Activated naive CD4-positive, alpha-beta T cell treated with anti-CD3 and anti-CD28 coated beads, Interleukin-2, amount 50 U/mL, for 72 hours (primary cell): ENCODE results near the gene R3HDM2. TPM values are rescaled to one million over a fixed set of nuclear protein-coding genes. Genes with fewer than 3 reads are reported as not detected.
"Not testable (repeated sequence)": the region's sequence is repeated elsewhere in the genome, so short reads cannot be mapped to it uniquely, and the experiment has no call there.

ENCODE experiments used
- ATAC-seq, 2 donors: fragments of 150-1000 bp; cut with Tn5 transposase; 2 replicates each; pipeline ENCODE4 v1.10.0; 2021; ENCODE audit warnings: mild to moderate bottlenecking in 2 of 2, moderate library complexity in 2 of 2
- DNase-seq, 2 donors: peaks; one replicate each; pipeline ENCODE4 v3.0.0; 2021 to 2022; ENCODE audit warnings: low spot score in 2 of 2
- H3K27ac Mint-ChIP-seq, 2 donors: one replicate each; pipeline ENCODE4 v1.8.0; 2022; ENCODE audit warnings: mild to moderate bottlenecking in 2 of 2, mixed read lengths in 2 of 2
- H3K36me3 Mint-ChIP-seq, 2 donors: one replicate each; pipeline ENCODE4 v1.8.0; 2022; ENCODE audit warnings: mixed read lengths in 2 of 2
- H3K9me3 Mint-ChIP-seq, 2 donors: one replicate each; pipeline ENCODE4 v1.8.0; 2022; ENCODE audit warnings: mixed read lengths in 2 of 2
- total RNA-seq, 2 donors: library from RNA; stranded (reverse); gene quantifications; one replicate each; pipeline ENCODE4 v1.2.3, GENCODE V29; 2022

Gene R3HDM2
- total RNA-seq, 2 donors from 2014 or later, result 36.3 to 57.1 TPM

DNA sequence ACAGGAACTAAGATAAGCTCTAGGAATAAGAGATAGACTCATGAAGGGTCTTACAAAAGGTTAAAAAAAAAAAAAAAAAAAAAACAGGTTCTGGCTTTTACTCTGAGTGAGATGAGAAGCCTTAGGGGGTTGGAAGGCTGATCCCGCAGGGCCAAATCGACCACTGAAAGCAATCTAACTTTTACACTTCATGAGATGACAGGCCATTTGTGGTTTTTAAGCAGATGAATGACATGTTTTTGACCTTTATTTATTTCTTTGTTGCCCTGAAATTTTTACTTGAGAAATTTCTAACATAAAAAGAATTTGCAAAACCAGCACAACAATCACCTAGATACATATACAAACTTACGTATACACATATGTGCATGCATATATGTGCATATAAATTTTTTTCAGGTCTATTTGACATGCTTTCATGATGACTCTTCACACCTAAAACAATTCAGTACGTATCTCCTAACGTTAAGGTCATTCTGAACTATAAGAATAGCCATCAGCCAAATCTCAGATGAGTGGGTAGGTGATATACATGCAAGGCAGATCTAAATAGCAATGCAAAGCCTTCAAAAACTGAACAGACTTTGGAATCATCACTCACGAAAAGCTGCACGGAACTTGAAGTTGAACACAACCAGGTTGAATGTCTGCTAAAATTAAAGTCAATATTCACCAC lies 87.0 kb downstream of the R3HDM2 start:
- DNase-seq (no peak), ATAC-seq (peak; percentile 55 to 83)
- no peaks in the 10 kb centered on the region for H3K9me3 Mint-ChIP-seq

GRCh38 chr12:57342207-57342691 lies 88.6 kb downstream of the R3HDM2 start:
- peaks cover 3 to 29% of the 10 kb centered on the region in 2 donors for H3K36me3 Mint-ChIP-seq

More for the DNA sequence above, 87.0 kb downstream of the R3HDM2 start:
- peaks cover 6 to 36% of the 10 kb centered on the region in 2 donors for H3K36me3 Mint-ChIP-seq
- peak overlapping the region; percentile 52 to 64 for H3K27ac Mint-ChIP-seq

GRCh38 chr12:57341275-57341990 lies 89.4 kb downstream of the R3HDM2 start:
- ATAC-seq (no peak), DNase-seq (no peak)
- no peak overlapping the region for H3K27ac Mint-ChIP-seq
- H3K36me3 Mint-ChIP-seq, result peaks cover 0 to 31% of the 10 kb centered on the region in 2 donors
- no peaks in the 10 kb centered on the region for H3K9me3 Mint-ChIP-seq

More at GRCh38 chr12:57342207-57342691, 88.6 kb downstream of the R3HDM2 start:
- peak overlapping the region in 1 of 2 donors; percentile 43 for H3K27ac Mint-ChIP-seq
- ATAC-seq (peak in 1 of 2 donors; percentile 50), DNase-seq (peak in 1 of 2 donors; percentile 3)
- no peaks in the 10 kb centered on the region for H3K9me3 Mint-ChIP-seq

DNA sequence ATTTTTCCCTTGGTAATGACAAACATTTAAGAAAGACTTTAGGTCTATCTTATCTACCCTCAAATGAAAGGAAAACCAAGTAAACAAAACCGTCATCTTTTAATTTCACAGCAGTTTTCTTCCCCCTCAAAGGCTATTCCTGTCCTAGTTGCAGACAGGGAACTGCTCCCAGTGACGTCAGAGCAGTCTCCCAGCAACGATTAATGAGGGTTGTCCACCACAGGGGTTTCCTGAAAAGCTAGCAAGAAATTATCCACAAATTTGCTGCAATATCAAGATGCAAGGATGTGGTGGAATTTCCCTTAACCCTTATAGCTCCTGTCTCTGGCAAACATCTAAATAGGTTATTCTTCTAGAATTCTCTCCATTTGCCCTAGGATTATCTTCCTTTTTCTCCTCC lies 90.7 kb downstream of the R3HDM2 start:
- ATAC-seq (no peak), DNase-seq (no peak)
- peaks cover 0 to 34% of the 10 kb centered on the region in 2 donors for H3K36me3 Mint-ChIP-seq
- no peaks in the 10 kb centered on the region for H3K9me3 Mint-ChIP-seq
- no peak overlapping the region for H3K27ac Mint-ChIP-seq

DNA sequence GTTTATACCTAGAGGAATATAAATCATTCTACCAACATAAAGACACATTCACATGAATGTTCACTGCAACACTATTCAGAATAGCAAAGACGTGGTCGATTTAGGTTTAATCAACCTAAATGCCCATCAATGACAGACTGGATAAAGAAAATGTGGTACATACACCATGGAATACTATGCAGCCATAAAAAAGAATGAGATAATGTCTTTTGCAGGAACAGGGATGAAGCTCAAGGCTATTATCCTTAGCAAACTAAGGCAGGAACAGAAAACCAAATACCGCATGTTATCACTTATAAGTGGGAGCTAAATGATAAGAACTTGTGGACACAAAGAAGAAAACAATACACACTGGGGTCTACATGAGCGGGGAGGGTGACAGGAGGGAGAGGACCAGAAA lies 94.5 kb downstream of the R3HDM2 start:
- not testable (repeated sequence) for H3K27ac Mint-ChIP-seq, H3K9me3 Mint-ChIP-seq, DNase-seq, ATAC-seq
- H3K36me3 Mint-ChIP-seq, result peaks cover 0 to 23% of the 10 kb centered on the region in 2 donors

DNA sequence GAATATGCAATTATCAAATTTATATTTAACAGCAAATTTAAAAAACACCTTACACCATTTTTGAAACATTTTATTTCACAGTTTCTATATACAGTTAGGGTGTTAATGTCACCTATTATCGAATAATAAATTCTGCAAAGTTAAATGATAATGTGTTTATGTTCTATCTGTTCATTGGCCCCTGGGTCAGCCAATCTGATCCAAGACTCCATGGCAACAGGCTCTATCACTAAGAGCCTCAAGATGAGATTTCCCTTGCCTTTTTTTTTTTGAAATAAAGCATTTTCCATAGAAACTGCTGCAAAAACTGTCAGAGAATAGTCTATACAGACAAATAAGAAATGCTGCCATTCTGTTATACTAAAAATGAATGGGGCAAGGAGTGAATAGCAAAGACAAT lies 96.6 kb downstream of the R3HDM2 start:
- H3K9me3 Mint-ChIP-seq, result no peaks in the 10 kb centered on the region
- no peak overlapping the region for H3K27ac Mint-ChIP-seq
- peaks cover 4 to 15% of the 10 kb centered on the region in 2 donors for H3K36me3 Mint-ChIP-seq
- no peak for DNase-seq
- ATAC-seq, result no peak

GRCh38 chr12:57332646-57333312 lies 98.1 kb downstream of the R3HDM2 start:
- ATAC-seq (no peak), DNase-seq (no peak)
- H3K36me3 Mint-ChIP-seq, result peaks cover 4 to 11% of the 10 kb centered on the region in 2 donors
- no peaks in the 10 kb centered on the region for H3K9me3 Mint-ChIP-seq
- H3K27ac Mint-ChIP-seq, result no peak overlapping the region

DNA sequence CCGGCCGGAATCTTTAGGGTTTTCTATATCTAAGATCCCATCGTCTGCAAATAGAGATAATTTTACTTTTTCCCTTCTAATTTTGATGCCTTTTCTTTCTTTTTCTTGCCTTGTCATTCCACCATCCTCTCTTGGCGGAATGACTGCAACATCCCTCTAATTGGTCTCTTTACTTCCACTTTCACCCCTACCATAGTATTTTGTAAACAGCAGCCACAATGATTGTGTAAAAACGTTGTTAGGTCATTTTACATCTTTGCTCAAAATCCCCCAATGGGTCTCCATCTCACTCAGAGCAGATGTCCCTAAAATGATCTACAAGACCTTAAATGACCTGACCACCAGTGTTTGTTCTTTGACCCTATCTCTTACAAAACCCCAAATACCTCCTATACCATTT lies 99.9 kb downstream of the R3HDM2 start:
- Mint-ChIP-seq H3K27ac (peak overlapping the region; percentile 7 to 46), H3K36me3 (peaks cover 4 to 6% of the 10 kb centered on the region in 2 donors), H3K9me3 (no peaks in the 10 kb centered on the region)
- no peak for ATAC-seq
- no peak for DNase-seq

- no peak for ATAC-seq
- H3K27ac Mint-ChIP-seq, result no peak overlapping the region
Measured at GRCh38 chr12:57329219-57329618, 101.6 kb downstream of the R3HDM2 start.

DNA sequence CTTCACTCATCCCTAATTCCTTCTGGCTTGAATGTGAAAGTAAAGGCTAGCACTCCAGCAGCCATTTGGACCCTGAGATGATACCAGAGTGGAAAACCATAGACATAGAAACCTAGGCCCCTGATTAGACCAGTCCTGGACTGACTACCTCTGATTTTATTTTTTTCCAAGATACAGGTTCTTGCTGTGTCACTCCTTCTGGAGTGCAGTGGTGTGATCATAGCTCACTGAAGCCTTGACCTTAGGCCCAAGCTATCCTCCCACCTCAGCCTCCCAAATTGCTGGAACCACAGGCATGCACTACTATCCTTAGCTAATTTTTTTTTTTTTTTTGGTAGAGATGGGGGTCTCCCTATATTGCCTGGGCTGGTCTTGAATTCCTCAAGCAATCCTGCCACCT lies 105.4 kb downstream of the R3HDM2 start:
- Mint-ChIP-seq H3K27ac (no peak overlapping the region), H3K36me3 (peaks cover 0 to 6% of the 10 kb centered on the region in 2 donors), H3K9me3 (no peaks in the 10 kb centered on the region)
- DNase-seq, result no peak
- no peak for ATAC-seq

More at GRCh38 chr12:57329219-57329618, 101.6 kb downstream of the R3HDM2 start:
- H3K36me3 Mint-ChIP-seq, result peaks cover 4 to 6% of the 10 kb centered on the region in 2 donors
- H3K9me3 Mint-ChIP-seq, result no peaks in the 10 kb centered on the region
- no peak for DNase-seq

DNA sequence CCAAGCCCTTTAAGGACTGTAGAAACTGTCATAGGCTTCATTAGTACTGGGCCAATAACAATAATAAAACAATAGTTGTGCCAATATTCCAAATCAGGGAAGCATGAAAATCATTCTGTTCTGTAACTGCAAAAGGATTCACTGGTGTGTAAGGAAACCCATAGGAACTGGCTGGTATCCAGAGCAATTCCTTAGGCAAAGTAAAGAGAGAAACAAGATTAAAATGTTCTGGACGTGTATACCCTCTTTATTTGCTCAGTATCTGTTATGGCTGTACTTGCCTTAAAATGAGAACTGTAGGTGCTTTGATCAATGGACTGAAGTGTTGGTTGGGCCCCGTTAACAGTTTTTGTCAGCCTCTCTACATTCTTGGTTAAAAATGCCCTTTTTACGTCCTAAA lies 107.4 kb downstream of the R3HDM2 start:
- no peaks in the 10 kb centered on the region for H3K9me3 Mint-ChIP-seq
- ATAC-seq (no peak), DNase-seq (no peak)
- peaks cover 0 to 6% of the 10 kb centered on the region in 2 donors for H3K36me3 Mint-ChIP-seq
- H3K27ac Mint-ChIP-seq, result no peak overlapping the region

DNA sequence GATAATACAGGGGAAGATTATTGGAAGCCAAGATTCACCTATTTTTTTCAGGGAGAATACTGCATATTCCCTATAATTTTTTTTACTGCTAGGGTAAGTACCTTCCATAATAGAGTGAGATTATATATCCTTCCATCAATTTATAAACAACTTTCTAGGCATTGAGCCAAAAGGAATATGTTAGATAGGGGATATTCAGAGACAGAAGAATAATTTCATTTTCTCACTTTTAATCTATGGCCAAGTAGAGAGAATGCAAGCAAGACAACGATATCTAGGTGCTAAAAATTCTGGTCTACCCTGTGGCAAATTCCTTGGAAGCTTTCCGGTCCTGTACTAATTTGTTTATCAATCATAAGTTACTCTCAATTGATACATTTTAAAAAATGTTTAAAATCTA lies 110.2 kb downstream of the R3HDM2 start:
- ATAC-seq (no peak), DNase-seq (no peak)
- Mint-ChIP-seq H3K27ac (no peak overlapping the region), H3K9me3 (no peaks in the 10 kb centered on the region), H3K36me3 (no peaks in the 10 kb centered on the region)

GRCh38 chr12:57319678-57320469 lies 111.0 kb downstream of the R3HDM2 start:
- Mint-ChIP-seq H3K9me3 (no peaks in the 10 kb centered on the region), H3K27ac (no peak overlapping the region), H3K36me3 (no peaks in the 10 kb centered on the region)
- DNase-seq (no peak), ATAC-seq (no peak)

DNA sequence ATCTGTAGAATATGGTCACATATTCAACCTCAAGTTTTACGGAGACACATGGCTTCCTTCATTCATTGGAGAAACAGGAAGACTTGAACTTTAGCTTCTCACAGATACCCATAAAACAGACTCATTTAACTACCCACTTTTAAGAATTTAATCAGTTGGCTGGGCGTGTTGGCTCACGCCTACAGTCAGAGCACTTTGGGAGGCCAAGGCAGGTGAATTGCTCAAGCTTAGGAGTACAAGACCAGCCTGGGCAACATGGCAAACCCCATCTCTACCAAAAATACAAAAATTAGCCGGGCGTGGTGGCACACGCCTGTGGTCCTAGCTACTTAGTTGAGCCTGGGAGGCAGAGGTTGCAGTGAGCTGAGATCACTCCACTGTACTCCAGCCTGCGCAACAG lies 115.2 kb downstream of the R3HDM2 start:
- ATAC-seq (no peak), DNase-seq (no peak)
- Mint-ChIP-seq H3K9me3 (no peaks in the 10 kb centered on the region), H3K36me3 (no peaks in the 10 kb centered on the region), H3K27ac (peak overlapping the region; percentile 44 to 85)

GRCh38 chr12:57312287-57312686 lies 118.6 kb downstream of the R3HDM2 start:
- ATAC-seq, H3K36me3 Mint-ChIP-seq, H3K27ac Mint-ChIP-seq, H3K9me3 Mint-ChIP-seq, DNase-seq: not testable (repeated sequence)

DNA sequence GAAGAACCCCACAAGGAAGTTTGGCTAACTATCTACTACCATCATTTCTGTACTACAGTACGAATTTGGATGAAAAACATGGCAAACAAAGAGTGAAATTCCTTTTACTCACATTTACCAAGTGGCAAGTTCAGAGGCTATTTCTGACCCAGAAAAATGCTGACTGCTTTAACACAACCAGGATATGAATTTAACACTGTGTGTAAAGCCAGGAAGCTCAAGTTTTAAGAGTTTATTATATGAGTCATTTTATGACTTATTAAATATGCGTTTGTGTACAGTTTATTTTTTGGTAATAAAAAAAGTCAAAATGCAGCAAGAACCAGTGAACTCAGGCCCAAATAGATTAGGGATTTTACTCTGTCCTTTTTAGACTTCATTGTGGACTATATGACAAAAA lies 121.4 kb downstream of the R3HDM2 start:
- no peak for ATAC-seq
- DNase-seq, result no peak
- Mint-ChIP-seq H3K9me3 (no peaks in the 10 kb centered on the region), H3K36me3 (no peaks in the 10 kb centered on the region), H3K27ac (peak overlapping the region; percentile 7 to 11)
